GM18861 (cell line): ENCODE data around the gene DDI2.

Experiments used
- ATAC-seq: cut with Tn5 transposase; IDR thresholded peaks from one replicate; pipeline ENCODE4 v1.9.1; 2021; ENCODE audit not compliant: unreplicated experiment

Gene DDI2

DNA sequence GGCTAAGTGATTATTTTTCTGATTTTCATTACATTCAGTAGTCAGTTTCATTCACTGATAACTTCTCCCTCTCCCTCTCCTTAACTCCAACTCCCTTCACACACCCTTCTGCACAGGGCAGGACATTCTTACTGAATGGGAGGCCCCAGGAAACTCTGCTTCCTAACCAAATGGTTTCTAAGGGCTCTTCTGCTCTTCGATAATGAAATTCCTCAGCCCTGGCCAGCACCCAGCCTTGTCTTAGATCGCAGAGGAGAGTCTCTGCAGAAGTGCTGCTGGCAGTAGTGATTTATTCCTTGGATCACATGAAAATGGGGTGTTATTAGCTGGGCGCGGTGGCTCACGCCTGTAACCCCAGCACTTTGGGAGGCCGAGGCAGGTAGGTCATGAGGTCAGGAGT lies 83.2 kb downstream of the DDI2 start:
- no peak for ATAC-seq

GRCh38 chr1:15701784-15702183 lies 84.5 kb downstream of the DDI2 start:
- ATAC-seq = no peak

DNA sequence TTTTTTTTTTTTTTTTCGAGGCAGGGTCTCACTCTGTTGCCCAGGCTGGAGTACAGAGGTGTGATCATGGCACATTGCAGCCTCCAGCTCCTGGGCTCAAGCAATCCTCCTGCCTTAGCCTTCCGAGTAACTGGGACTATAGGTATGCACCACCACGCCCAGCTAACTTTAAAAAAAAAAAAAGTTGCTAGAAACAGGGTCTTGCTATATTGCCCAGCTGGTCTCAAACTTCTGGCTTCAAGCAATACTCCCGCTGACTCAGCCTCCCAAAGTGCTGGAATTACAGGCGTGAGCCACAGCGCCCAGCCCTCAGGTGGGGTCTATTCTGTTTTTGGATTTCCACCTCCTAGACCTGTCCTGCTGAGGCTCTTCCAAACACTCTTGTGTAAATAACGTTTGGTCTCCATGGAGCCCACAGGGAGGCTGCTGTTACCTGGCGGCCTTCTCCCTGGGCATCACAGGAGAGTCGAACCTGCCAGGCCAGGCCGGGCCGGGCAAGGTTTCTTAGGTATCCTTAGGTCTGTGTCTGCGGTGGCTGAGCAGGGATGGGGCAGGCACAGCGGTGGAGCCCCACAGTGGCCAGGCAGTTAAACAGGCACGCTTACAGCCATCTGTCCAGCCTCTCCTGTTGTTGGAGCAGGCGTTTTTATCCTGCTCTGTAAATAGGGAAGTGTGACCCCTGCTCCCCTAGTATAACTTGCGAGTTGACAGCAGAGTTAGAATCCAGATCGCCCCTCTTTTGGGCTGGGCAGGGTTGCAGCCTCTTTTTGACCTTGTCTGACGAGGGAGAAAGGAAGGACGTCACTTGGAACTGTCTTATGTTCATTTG lies 85.7 kb downstream of the DDI2 start:
- no peak for ATAC-seq

GRCh38 chr1:15703562-15703961 lies 86.3 kb downstream of the DDI2 start:
- no peak for ATAC-seq

- no peak for ATAC-seq
Measured at GRCh38 chr1:15704526-15705183, 87.4 kb downstream of the DDI2 start.

GRCh38 chr1:15705184-15705566 lies 87.9 kb downstream of the DDI2 start:
- ATAC-seq = no peak

DNA sequence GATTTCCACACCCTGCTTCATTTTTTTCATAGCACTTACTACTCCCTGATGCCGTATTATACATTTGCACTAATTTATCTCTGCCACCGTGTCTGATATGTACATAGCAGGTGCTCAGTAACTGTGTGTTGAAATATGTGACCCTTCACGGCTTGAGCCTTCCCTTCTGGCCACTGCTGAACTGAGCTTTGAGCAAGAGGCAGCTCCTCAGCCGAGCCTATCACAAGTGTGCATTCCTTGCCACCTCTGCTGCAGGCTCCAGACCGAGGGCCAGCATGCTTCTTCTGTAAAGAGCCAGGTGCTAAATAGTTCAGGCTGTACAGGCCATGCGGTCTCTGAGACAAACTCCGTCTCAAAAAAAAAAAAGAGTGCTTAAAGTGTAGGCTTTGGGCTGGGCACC lies 89.5 kb downstream of the DDI2 start:
- ATAC-seq = no peak

- no peak for ATAC-seq
Measured at GRCh38 chr1:15707239-15707925, 90.1 kb downstream of the DDI2 start.

- ATAC-seq = no peak
Measured at GRCh38 chr1:15708486-15709137, 91.4 kb downstream of the DDI2 start.

GRCh38 chr1:15709226-15709625 lies 92.0 kb downstream of the DDI2 start:
- ATAC-seq = no peak

DNA sequence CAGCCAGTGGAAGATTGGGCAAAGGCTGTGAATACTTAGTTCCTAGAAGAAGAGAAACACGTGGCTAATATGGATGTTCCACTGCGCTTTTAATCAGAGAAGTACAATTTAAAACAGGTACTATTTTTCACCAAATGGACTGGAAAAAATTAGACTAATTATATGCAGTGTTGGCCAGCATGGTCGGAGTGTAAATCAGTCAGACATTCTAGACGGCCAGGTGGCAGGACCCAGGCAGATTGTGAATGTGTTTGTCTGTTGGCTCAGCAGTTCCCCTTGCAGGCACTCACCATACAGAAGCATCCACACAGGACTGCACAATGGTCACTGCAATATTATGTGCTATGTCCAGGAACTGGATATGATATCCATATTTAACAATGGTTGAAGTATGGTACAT lies 94.9 kb downstream of the DDI2 start:
- no peak for ATAC-seq

DNA sequence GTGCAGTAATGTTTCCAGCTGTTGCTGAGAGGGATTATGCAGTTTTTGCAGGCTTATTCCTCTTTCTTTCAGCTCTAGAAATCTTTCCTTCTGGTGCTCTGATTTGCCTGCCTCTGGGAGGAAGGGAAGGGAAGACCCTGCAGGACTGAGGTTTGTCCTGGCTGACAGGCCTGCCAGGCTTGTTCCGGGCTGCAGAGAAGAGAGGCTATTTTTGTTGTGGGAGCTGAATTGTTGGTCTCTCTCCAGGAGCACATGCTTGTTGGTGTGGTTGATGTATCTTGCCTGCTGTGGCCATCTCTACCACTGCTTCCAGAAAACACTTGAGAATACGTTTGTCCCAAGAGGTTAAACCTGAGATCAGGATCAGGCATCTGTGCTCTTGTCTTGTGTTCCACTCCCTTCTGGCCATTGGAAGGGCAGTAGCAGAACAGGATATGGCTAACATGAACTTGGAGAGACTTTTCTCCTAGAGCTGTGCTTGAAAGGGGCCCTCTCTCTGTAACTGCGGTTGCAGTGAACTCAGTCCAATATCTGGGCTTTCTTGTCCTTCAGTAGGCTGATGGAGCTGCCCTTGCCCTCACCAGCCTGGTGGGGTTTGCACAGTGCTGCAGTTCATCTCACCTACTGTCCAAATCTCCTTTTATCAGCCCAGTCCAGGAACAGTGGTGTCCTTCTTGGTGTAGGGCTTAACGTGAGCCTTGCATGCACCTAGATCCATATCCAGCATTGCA lies 97.3 kb downstream of the DDI2 start:
- no peak for ATAC-seq

DNA sequence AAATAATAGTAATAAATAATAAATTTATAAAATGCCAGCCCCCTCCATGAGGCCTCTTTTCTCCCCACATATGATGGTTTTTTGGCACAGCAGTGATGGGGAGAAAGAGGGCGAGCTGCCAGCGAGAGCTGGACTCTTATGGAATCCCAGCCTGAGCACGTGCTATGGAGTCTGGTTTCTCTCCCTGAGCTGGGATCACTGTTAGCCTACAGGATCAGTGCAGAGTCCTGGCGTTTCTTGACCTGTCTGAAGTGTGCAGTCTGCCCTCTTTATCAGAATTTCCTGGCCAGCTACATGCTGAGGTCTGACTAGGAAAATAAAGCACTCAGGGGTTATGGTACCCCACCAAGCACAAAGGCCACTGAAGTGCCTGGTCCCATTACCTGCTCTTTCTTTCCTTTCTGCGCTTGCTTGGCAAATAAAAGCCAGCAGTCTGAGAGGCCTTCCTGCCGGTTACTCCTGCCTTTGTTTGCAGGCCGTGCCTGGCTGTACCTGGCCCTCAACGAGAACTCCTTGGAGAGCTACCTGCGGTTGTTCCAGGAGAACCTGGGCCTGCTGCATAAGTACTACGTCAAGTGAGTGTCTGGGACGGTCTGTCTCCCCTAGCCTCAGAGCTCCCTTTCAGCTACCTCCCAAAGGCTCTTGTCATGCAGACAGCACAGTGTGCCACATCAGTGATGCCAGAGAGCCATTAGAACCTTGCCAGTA lies 100.3 kb downstream of the DDI2 start:
- ATAC-seq = no peak

- no peak for ATAC-seq
Measured at GRCh38 chr1:15718199-15718601, 100.9 kb downstream of the DDI2 start.
